CD14-positive monocyte (primary cell): ENCODE results near the gene PIM1. TPM values are rescaled to one million over a fixed set of nuclear protein-coding genes. Genes with fewer than 3 reads are reported as not detected.

ENCODE experiments used
- DNase-seq, 3 donors: peaks; one replicate each; pipeline ENCODE4 v3.0.0-alpha.2; 2011 to 2022
- H2AFZ ChIP-seq: 2 replicates; pipeline ENCODE4 v1.6.0; 2012; ENCODE audit warnings: mild to moderate bottlenecking, low read depth, low read length, inconsistent platforms; ENCODE audit not compliant: insufficient read depth, poor library complexity, severe bottlenecking
- H3K27ac ChIP-seq, 2 donors: 1 replicate in 1 of 2; 2 replicates in 1 of 2; pipeline ENCODE4 v1.5.1; 2012 to 2013; ENCODE audit warnings: low read length in 2 of 2, control low read depth in 1 of 2, inconsistent platforms in 1 of 2, low read depth in 1 of 2, mild to moderate bottlenecking in 1 of 2
- H3K27me3 ChIP-seq, 2 donors: one replicate each; pipeline versions ENCODE4 v1.6.0 to v1.6.1; 2011 to 2013; ENCODE audit warnings: low read length in 2 of 2; ENCODE audit not compliant: control insufficient read depth in 2 of 2, insufficient read depth in 2 of 2
- H3K36me3 ChIP-seq, 2 donors: replicated peaks in 1 of 2; 1 replicate in 1 of 2; 2 replicates in 1 of 2; pipeline versions ENCODE4 v1.5.1 to v1.6.1; 2012 to 2013; ENCODE audit warnings: low read length in 2 of 2, control low read depth in 1 of 2, inconsistent platforms in 1 of 2, mild to moderate bottlenecking in 1 of 2; ENCODE audit not compliant: insufficient read depth in 2 of 2, control insufficient read depth in 1 of 2
- H3K4me1 ChIP-seq, 2 donors: 1 replicate in 1 of 2; 2 replicates in 1 of 2; pipeline versions ENCODE4 v1.5.1 to v1.6.1; 2012 to 2013; ENCODE audit warnings: low read length in 2 of 2, control low read depth in 1 of 2, inconsistent platforms in 1 of 2, mild to moderate bottlenecking in 1 of 2, moderate library complexity in 1 of 2; ENCODE audit not compliant: insufficient read depth in 2 of 2, control insufficient read depth in 1 of 2
- H3K4me2 ChIP-seq: replicated peaks from 2 replicates; pipeline ENCODE3; 2012; ENCODE audit warnings: low read length, moderate library complexity, mild to moderate bottlenecking; ENCODE audit not compliant: poor library complexity, severe bottlenecking; ENCODE audit errors: extremely low read depth
- H3K4me3 ChIP-seq, 3 experiments: fragments of 200-600 bp in 1 of 3; sonication (generic) in 1 of 3; replicated peaks in 1 of 3; 1 replicate in 2 of 3; 2 replicates in 1 of 3; pipeline ENCODE4 v1.5.1; 2011 to 2013; ENCODE audit warnings: low read length in 3 of 3, mild to moderate bottlenecking in 3 of 3, control low read depth in 2 of 3, low read depth in 2 of 3, inconsistent platforms in 1 of 3, moderate library complexity in 1 of 3
- H3K79me2 ChIP-seq: 2 replicates; pipeline ENCODE4 v1.6.0; 2012; ENCODE audit warnings: mild to moderate bottlenecking, control low read depth, inconsistent platforms, low read length, moderate library complexity; ENCODE audit not compliant: insufficient read depth
- H3K9ac ChIP-seq: 2 replicates; pipeline ENCODE4 v1.6.0; 2017; ENCODE audit warnings: low read length, mild to moderate bottlenecking; ENCODE audit not compliant: insufficient read depth, poor library complexity, severe bottlenecking
- H3K9me3 ChIP-seq, 2 donors: replicated peaks in 1 of 2; 1 replicate in 1 of 2; 2 replicates in 1 of 2; pipeline versions ENCODE4 v1.5.1 to v1.6.1; 2012 to 2013; ENCODE audit warnings: low read length in 2 of 2, control low read depth in 1 of 2; ENCODE audit not compliant: control insufficient read depth in 1 of 2, insufficient read depth in 1 of 2
- H4K20me1 ChIP-seq: 2 replicates; pipeline ENCODE4 v1.6.0; 2012; ENCODE audit warnings: mild to moderate bottlenecking, low read length, control low read depth, moderate library complexity; ENCODE audit not compliant: insufficient read depth
- H3K27ac Mint-ChIP-seq, 7 donors: one replicate each; pipeline ENCODE4 v1.8.0; 2020; ENCODE audit warnings: mild to moderate bottlenecking in 7 of 7, mixed read lengths in 7 of 7, moderate library complexity in 6 of 7, inconsistent platforms in 2 of 7
- H3K27me3 Mint-ChIP-seq, 3 donors: one replicate each; pipeline ENCODE4 v1.8.0; 2021 to 2022; ENCODE audit warnings: low read depth in 3 of 3, mild to moderate bottlenecking in 3 of 3, mixed read lengths in 3 of 3, moderate library complexity in 3 of 3, inconsistent platforms in 1 of 3
- H3K36me3 Mint-ChIP-seq, 2 donors: one replicate each; pipeline ENCODE4 v1.8.0; 2020; ENCODE audit warnings: mixed read lengths in 2 of 2, inconsistent platforms in 1 of 2, mild to moderate bottlenecking in 1 of 2
- H3K4me1 Mint-ChIP-seq: one replicate; pipeline ENCODE4 v1.8.0; 2020; ENCODE audit warnings: mild to moderate bottlenecking, mixed read lengths
- H3K4me3 Mint-ChIP-seq, 2 donors: one replicate each; pipeline ENCODE4 v1.8.0; 2020; ENCODE audit warnings: mild to moderate bottlenecking in 2 of 2, mixed read lengths in 2 of 2, moderate library complexity in 1 of 2
- H3K9me3 Mint-ChIP-seq, 7 donors: one replicate each; pipeline ENCODE4 v1.8.0; 2020 to 2022; ENCODE audit warnings: mixed read lengths in 7 of 7, mild to moderate bottlenecking in 6 of 7, moderate library complexity in 6 of 7, inconsistent platforms in 2 of 7
- WGBS: methylation state at CpG from one replicate; pipeline ENCODE4 v1.1.5; 2013; ENCODE audit warnings: missing lambda C conversion rate; ENCODE audit not compliant: insufficient coverage; 5-methylcytosine and 5-hydroxymethylcytosine counted together
- intact Hi-C, 2 donors: fragments of 100-400 bp; cut with micrococcal nuclease; formaldehyde crosslinking; loops; one replicate each; pipeline versions ENCODE4 v1.15.0 to v1.15.1; 2023
- polyA plus RNA-seq, 3 donors: library from polyadenylated mRNA; depleted of rRNA in 1 of 3; unstranded in 2 of 3; stranded (reverse) in 1 of 3; fragments of 300-500 nt in 2 of 3; fragments of >200 nt in 1 of 3; fragmentation: Illumina TruSeq in 2 of 3; gene quantifications; 1 replicate in 2 of 3; 2 replicates in 1 of 3; pipeline ENCODE4 v1.2.3, GENCODE V29; 2012 to 2021
- TF ChIP-seq, protein P1 (sequence below): fragments of 200-600 bp; IDR thresholded peaks from one replicate; pipeline ENCODE4 v1.8.0; 2022; ENCODE audit warnings: antibody characterized with exemption, mild to moderate bottlenecking

PIM1 gene
- polyA plus RNA-seq, 3 donors, result 20.5 to 25.0 (median 24.4) TPM

DNA sequence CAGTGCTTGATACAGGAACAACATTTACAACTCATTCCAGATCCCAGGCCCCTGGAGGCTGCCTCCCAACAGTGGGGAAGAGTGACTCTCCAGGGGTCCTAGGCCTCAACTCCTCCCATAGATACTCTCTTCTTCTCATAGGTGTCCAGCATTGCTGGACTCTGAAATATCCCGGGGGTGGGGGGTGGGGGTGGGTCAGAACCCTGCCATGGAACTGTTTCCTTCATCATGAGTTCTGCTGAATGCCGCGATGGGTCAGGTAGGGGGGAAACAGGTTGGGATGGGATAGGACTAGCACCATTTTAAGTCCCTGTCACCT, 4.2 kb downstream of the PIM1 start:
- no CpG with 5 or more reads among the region's 3 CpGs for WGBS
- Mint-ChIP-seq H3K4me3 (peak overlapping the region in 1 of 2 donors; percentile 39), H3K27me3 (peaks cover 0 to 3% (median 2%) of the 10 kb centered on the region in 3 donors), H3K9me3 (peaks cover 0 to 2% (median 0%) of the 10 kb centered on the region in 7 donors), H3K4me1 (peaks cover 71% of the 10 kb centered on the region), H3K27ac (peak overlapping the region in 6 of 7 donors; percentile 72 to 94 (median 84)), H3K36me3 (peaks cover 33 to 37% of the 10 kb centered on the region in 2 donors)
- peak overlapping the region in 1 of 3 experiments; percentile 15 for H3K4me3 ChIP-seq
- peaks cover 71 to 77% of the 10 kb centered on the region in 2 donors for H3K4me1 ChIP-seq
- DNase-seq, result no peak
- no peak overlapping the region for H2AFZ ChIP-seq
- TF ChIP-seq, protein P1, sequence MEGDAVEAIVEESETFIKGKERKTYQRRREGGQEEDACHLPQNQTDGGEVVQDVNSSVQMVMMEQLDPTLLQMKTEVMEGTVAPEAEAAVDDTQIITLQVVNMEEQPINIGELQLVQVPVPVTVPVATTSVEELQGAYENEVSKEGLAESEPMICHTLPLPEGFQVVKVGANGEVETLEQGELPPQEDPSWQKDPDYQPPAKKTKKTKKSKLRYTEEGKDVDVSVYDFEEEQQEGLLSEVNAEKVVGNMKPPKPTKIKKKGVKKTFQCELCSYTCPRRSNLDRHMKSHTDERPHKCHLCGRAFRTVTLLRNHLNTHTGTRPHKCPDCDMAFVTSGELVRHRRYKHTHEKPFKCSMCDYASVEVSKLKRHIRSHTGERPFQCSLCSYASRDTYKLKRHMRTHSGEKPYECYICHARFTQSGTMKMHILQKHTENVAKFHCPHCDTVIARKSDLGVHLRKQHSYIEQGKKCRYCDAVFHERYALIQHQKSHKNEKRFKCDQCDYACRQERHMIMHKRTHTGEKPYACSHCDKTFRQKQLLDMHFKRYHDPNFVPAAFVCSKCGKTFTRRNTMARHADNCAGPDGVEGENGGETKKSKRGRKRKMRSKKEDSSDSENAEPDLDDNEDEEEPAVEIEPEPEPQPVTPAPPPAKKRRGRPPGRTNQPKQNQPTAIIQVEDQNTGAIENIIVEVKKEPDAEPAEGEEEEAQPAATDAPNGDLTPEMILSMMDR, result no peak
- intact Hi-C loops, result loop anchor here in 1 of 2 donors (5.0 kb wide), 1 partner anchor 33 kb away; no protein-coding TSS in a partner anchor
- H3K27ac ChIP-seq, result peak overlapping the region in 1 of 2 donors; percentile 40
- H3K9me3 ChIP-seq, result no peaks in the 10 kb centered on the region
- H3K9ac ChIP-seq, result no peak overlapping the region
- H4K20me1 ChIP-seq, result peaks cover 54% of the 10 kb centered on the region
- H3K79me2 ChIP-seq, result peaks cover 53% of the 10 kb centered on the region
- H3K27me3 ChIP-seq, result peaks cover 0 to under 1% of the 10 kb centered on the region in 2 donors
- H3K36me3 ChIP-seq, result peaks cover 28 to 32% of the 10 kb centered on the region in 2 donors
- H3K4me2 ChIP-seq, result peak overlapping the region; percentile 16

DNA sequence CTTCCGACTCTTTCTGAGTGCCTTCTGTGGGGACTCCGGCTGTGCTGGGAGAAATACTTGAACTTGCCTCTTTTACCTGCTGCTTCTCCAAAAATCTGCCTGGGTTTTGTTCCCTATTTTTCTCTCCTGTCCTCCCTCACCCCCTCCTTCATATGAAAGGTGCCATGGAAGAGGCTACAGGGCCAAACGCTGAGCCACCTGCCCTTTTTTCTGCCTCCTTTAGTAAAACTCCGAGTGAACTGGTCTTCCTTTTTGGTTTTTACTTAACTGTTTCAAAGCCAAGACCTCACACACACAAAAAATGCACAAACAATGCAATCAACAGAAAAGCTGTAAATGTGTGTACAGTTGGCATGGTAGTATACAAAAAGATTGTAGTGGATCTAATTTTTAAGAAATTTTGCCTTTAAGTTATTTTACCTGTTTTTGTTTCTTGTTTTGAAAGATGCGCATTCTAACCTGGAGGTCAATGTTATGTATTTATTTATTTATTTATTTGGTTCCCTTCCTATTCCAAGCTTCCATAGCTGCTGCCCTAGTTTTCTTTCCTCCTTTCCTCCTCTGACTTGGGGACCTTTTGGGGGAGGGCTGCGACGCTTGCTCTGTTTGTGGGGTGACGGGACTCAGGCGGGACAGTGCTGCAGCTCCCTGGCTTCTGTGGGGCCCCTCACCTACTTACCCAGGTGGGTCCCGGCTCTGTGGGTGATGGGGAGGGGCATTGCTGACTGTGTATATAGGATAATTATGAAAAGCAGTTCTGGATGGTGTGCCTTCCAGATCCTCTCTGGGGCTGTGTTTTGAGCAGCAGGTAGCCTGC, 4.8 kb downstream of the PIM1 start:
- Histone ChIP-seq H3K9ac (no peak overlapping the region), H3K36me3 (peaks cover 28 to 32% of the 10 kb centered on the region in 2 donors), H3K4me3 (no peak overlapping the region), H3K27me3 (no peaks in the 10 kb centered on the region), H3K27ac (peak overlapping the region in 1 of 2 donors; percentile 40), H3K4me1 (peaks cover 68 to 73% of the 10 kb centered on the region in 2 donors), H3K79me2 (peaks cover 53% of the 10 kb centered on the region), H3K9me3 (no peaks in the 10 kb centered on the region), H4K20me1 (peaks cover 54% of the 10 kb centered on the region), H3K4me2 (peak overlapping the region; percentile 16), H2AFZ (no peak overlapping the region)
- no peak for DNase-seq
- Mint-ChIP-seq H3K4me3 (peak overlapping the region in 1 of 2 donors; percentile 37), H3K4me1 (peaks cover 68% of the 10 kb centered on the region), H3K27me3 (peaks cover 0 to 2% (median 0%) of the 10 kb centered on the region in 3 donors), H3K9me3 (peaks cover 0 to 2% (median 0%) of the 10 kb centered on the region in 7 donors), H3K27ac (peak overlapping the region in 5 of 7 donors; percentile 10 to 94 (median 72)), H3K36me3 (peaks cover 33 to 37% of the 10 kb centered on the region in 2 donors)
- 50% methylated on average over 1 of the region's 10 CpGs for WGBS
- TF ChIP-seq, protein P1, result no peak
- intact Hi-C loops, result loop anchor here in 1 of 2 donors (5.0 kb wide), 1 partner anchor 33 kb away; no protein-coding TSS in a partner anchor
